HCT116 (cell line): ENCODE results near the gene NAA20. TPM values are rescaled to one million over a fixed set of nuclear protein-coding genes. Genes with fewer than 3 reads are reported as not detected.

ENCODE experiments used
- ATAC-seq: fragments of 200-7000 bp; cut with Tn5 transposase; 2 replicates; pipeline ENCODE4 v1.9.1; 2020; ENCODE audit warnings: mild to moderate bottlenecking, moderate library complexity
- BruUV-seq: library from RNA; stranded (reverse); fragments of 400-500 nt; replicated peaks from 2 replicates; lab custom pipeline; 2021; lab: Mats Ljungman, UMichigan
- CTCF ChIA-PET: fragments of 300-600 bp; sonication (Branson Sonifier 250); formaldehyde crosslinking; loops from one replicate; lab custom pipeline; 2021; ENCODE audit warnings: antibody characterized with exemption; lab: Charles Lee
- POLR2A ChIA-PET: fragments of 300-600, 350-600 bp; sonication (Branson Sonifier 250); formaldehyde crosslinking; loops from one replicate; lab custom pipeline; 2021; ENCODE audit warnings: antibody characterized with exemption; lab: Charles Lee
- RAD21 ChIA-PET, 2 experiments: fragments of 300-600 bp; sonication (Branson Sonifier 250); formaldehyde crosslinking; loops; one replicate each; lab custom pipeline; 2023; ENCODE audit warnings: low total read pairs in 2 of 2; ENCODE audit not compliant: uncharacterized antibody in 2 of 2, unreplicated experiment in 2 of 2, low non-redundant PET in 1 of 2; lab: Charles Lee
- DNase-seq: peaks from one replicate; pipeline ENCODE4 v3.0.0-alpha.2; 2010; ENCODE audit warnings: low read depth, low spot score
- H2AFZ ChIP-seq: fragments of 200-600 bp; shearing (Covaris generic), sonication (generic); 2 replicates; pipeline ENCODE4 v1.6.1; 2017; ENCODE audit warnings: low read depth, mixed run types, mixed read lengths, antibody characterized with exemption, low read length; ENCODE audit not compliant: poor library complexity, severe bottlenecking
- H3K27ac ChIP-seq: 2 replicates; pipeline ENCODE4 v1.5.1; 2012; ENCODE audit warnings: low read depth, low read length
- H3K27me3 ChIP-seq: fragments of 200-600 bp; sonication (generic); 2 replicates; pipeline ENCODE4 v1.6.1; 2016; ENCODE audit warnings: mixed run types, low read length, mixed read lengths; ENCODE audit not compliant: insufficient read depth
- H3K36me3 ChIP-seq, 2 experiments: fragments of 200-500 bp in 1 of 2; fragments of 200-600 bp in 1 of 2; sonication (Bioruptor generic) in 1 of 2; sonication (generic) in 1 of 2; 2 replicates each; pipeline versions ENCODE4 v1.5.1 to v1.6.1; 2014 to 2016; ENCODE audit warnings: low read length in 2 of 2, inconsistent platforms in 1 of 2, mixed read lengths in 1 of 2, mixed run types in 1 of 2; ENCODE audit not compliant: insufficient read depth in 2 of 2, control insufficient read depth in 1 of 2
- H3K4me1 ChIP-seq, 2 experiments: fragments of 200-600 bp in 1 of 2; sonication (generic) in 1 of 2; 2 replicates each; pipeline versions ENCODE4 v1.5.1 to v1.6.1; 2012 to 2017; ENCODE audit warnings: low read length in 2 of 2, inconsistent platforms in 1 of 2, mild to moderate bottlenecking in 1 of 2, mixed read lengths in 1 of 2, mixed run types in 1 of 2, moderate library complexity in 1 of 2; ENCODE audit not compliant: insufficient read depth in 2 of 2, control insufficient read depth in 1 of 2
- H3K4me2 ChIP-seq: fragments of 200-600 bp; sonication (generic); 2 replicates; pipeline ENCODE4 v1.6.1; 2017; ENCODE audit warnings: mixed run types, low read length, mixed read lengths
- H3K4me3 ChIP-seq, 2 experiments: fragments of 200-600 bp in 1 of 2; sonication (generic) in 1 of 2; replicated peaks in 1 of 2; 2 replicates each; pipeline ENCODE4 v1.5.1; 2011 to 2016; ENCODE audit warnings: low read length in 2 of 2, control low read depth in 1 of 2, low read depth in 1 of 2, mild to moderate bottlenecking in 1 of 2, mixed read lengths in 1 of 2, mixed run types in 1 of 2
- H3K79me2 ChIP-seq: fragments of 200-600 bp; sonication (generic); 2 replicates; pipeline ENCODE4 v1.6.1; 2017; ENCODE audit warnings: mild to moderate bottlenecking, mixed run types, low read length, moderate library complexity, mixed read lengths; ENCODE audit not compliant: insufficient read depth
- H3K9ac ChIP-seq: fragments of 200-600 bp; sonication (generic); 2 replicates; pipeline ENCODE4 v1.6.1; 2016; ENCODE audit warnings: low read length, mixed read lengths
- H3K9me2 ChIP-seq: fragments of 200-600 bp; sonication (generic), shearing (Covaris generic); 2 replicates; pipeline ENCODE4 v1.6.1; 2017; ENCODE audit warnings: mixed run types, mild to moderate bottlenecking, moderate library complexity; ENCODE audit not compliant: insufficient read depth
- H3K9me3 ChIP-seq, 2 experiments: fragments of 200-500 bp in 1 of 2; fragments of 200-600 bp in 1 of 2; sonication (Bioruptor generic) in 1 of 2; sonication (generic) in 1 of 2; 2 replicates each; pipeline ENCODE4 v1.6.1; 2014 to 2017; ENCODE audit warnings: low read length in 2 of 2, mixed read lengths in 2 of 2, inconsistent platforms in 1 of 2, low read depth in 1 of 2, mild to moderate bottlenecking in 1 of 2, mixed run types in 1 of 2, moderate library complexity in 1 of 2; ENCODE audit not compliant: control insufficient read depth in 1 of 2, insufficient read depth in 1 of 2
- H4K20me1 ChIP-seq: fragments of 200-600 bp; sonication (generic), shearing (Covaris generic); 2 replicates; pipeline ENCODE4 v1.6.1; 2017; ENCODE audit warnings: mixed run types, mild to moderate bottlenecking, moderate library complexity; ENCODE audit not compliant: insufficient read depth
- CEBPB ChIP-seq: IDR thresholded peaks from 2 replicates; pipeline ENCODE4 v1.6.1; 2012; ENCODE audit warnings: low read depth
- EZH2 ChIP-seq: fragments of 200-600 bp; sonication (generic); IDR thresholded peaks from 2 replicates; pipeline ENCODE4 v1.6.1; 2017; ENCODE audit warnings: antibody characterized with exemption, mixed run types
- EZH2phosphoT487 ChIP-seq: fragments of 200-600 bp; IDR thresholded peaks from 2 replicates; pipeline ENCODE4 v1.6.1; 2018; ENCODE audit warnings: antibody characterized with exemption, borderline replicate concordance
- FOSL1 ChIP-seq: IDR thresholded peaks from 2 replicates; pipeline ENCODE4 v1.6.1; 2012; ENCODE audit warnings: low read depth
- MAX ChIP-seq: IDR thresholded peaks from 2 replicates; pipeline ENCODE4 v1.6.1; 2012
- POLR2A ChIP-seq: IDR thresholded peaks from 2 replicates; pipeline ENCODE4 v1.7.0; 2011; ENCODE audit warnings: borderline replicate concordance; ENCODE audit not compliant: insufficient read depth, insufficient read length; ENCODE audit errors: extremely low read depth
- RAD21 ChIP-seq: IDR thresholded peaks from 2 replicates; pipeline ENCODE4 v1.6.1; 2012; ENCODE audit warnings: low read depth, mild to moderate bottlenecking
- SIN3A ChIP-seq: IDR thresholded peaks from 2 replicates; pipeline ENCODE4 v1.6.1; 2012; ENCODE audit warnings: low read depth
- SP1 ChIP-seq: IDR thresholded peaks from 2 replicates; pipeline ENCODE4 v1.6.1; 2012; ENCODE audit warnings: low read depth
- SRF ChIP-seq: IDR thresholded peaks from 2 replicates; pipeline ENCODE4 v1.6.1; 2012; ENCODE audit warnings: low read depth
- ZFX ChIP-seq: fragments of 450-650 bp; IDR thresholded peaks from 2 replicates; pipeline ENCODE4 v1.6.1; 2017
- intact Hi-C: fragments of 100-400 bp; cut with micrococcal nuclease; formaldehyde crosslinking; loops from 2 replicates; pipeline ENCODE4 v1.10.0; 2022
- total RNA-seq: library from RNA; stranded (reverse); gene quantifications from one replicate; pipeline ENCODE4 v1.2.1, GENCODE V29; 2021; ENCODE audit not compliant: unreplicated experiment

NAA20 gene
- total RNA-seq, 1 experiment from 2014 or later = 71.5 TPM

DNA sequence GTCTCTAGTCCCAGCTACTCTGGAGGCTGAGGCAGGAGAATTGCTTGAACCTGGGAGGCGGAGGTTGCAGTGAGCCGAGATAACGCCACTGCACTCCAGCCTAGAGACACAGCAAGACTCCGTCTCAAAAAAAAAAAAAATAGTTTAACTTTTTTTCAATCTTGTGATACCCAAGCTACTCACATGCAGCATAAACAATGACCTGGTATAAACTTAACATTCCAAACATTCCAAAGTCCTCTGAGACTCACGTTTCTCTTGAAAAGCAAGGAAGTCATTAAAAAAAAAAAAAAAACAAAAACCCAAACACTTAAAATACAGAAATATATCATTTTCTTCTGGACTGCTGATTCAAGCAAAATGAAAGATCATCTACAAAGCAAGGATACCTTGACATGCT, 20.8 kb downstream of the NAA20 start:
- TF ChIP-seq POLR2A = no peak
- TF ChIP-seq MAX = no peak
- TF ChIP-seq EZH2 = no peak
- no peak for TF ChIP-seq SRF
- no peak for TF ChIP-seq FOSL1
- TF ChIP-seq CEBPB = no peak
- TF ChIP-seq EZH2phosphoT487 = no peak
- no peak for TF ChIP-seq SP1
- no peak for TF ChIP-seq RAD21
- BruUV-seq = no TSS peak
- Histone ChIP-seq H3K79me2 (peaks cover 5% of the 10 kb centered on the region; the same call in 1 of the 2 replicates), H3K4me3 (no peak overlapping the region), H4K20me1 (no peaks in the 10 kb centered on the region; the same call in 1 of the 2 replicates), H3K36me3 (peaks cover 55 to 74% of the 10 kb centered on the region in 2 experiments), H3K27ac (no peak overlapping the region), H3K4me1 (no peaks in the 10 kb centered on the region), H3K9me3 (no peaks in the 10 kb centered on the region), H3K4me2 (no peak overlapping the region), H3K27me3 (no peaks in the 10 kb centered on the region), H2AFZ (no peak overlapping the region), H3K9me2 (no peaks in the 10 kb centered on the region), H3K9ac (no peak overlapping the region)
- ATAC-seq (no peak), DNase-seq (no peak)
- ChIA-PET RAD21 (no interaction called here), CTCF (no interaction called here), POLR2A (no interaction called here)
- intact Hi-C loops = no loop called here

DNA sequence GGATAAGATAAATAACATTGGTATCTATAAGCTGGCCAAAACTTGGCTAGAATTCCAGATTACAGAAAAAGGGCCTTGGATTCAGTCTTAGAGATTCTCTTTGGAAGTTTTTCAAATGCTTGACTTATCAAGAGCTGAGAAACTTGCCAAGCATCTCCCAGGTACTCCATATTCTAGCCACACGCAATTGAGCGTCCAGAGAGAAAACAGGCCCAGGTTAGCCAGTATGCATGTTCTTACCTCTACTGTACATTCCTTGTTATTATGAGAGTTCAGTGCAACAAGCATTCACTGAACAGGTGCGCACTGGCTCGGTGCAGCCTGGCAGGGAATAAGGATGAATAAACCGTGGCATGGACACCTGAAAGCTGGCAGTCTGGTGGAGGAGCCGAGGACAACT, 21.4 kb downstream of the NAA20 start:
- no peaks in the 10 kb centered on the region for H3K9me2 ChIP-seq
- ChIA-PET RAD21 (no interaction called here), CTCF (no interaction called here), POLR2A (no interaction called here)
- H3K4me2 ChIP-seq = no peak overlapping the region
- DNase-seq (no peak), ATAC-seq (no peak)
- peaks cover 48 to 75% of the 10 kb centered on the region in 2 experiments for H3K36me3 ChIP-seq
- H4K20me1 ChIP-seq = no peaks in the 10 kb centered on the region; the same call in 1 of the 2 replicates
- H3K4me3 ChIP-seq = no peak overlapping the region
- H3K9ac ChIP-seq = no peak overlapping the region
- intact Hi-C loops = no loop called here
- no peak overlapping the region for H3K27ac ChIP-seq
- no peak overlapping the region for H2AFZ ChIP-seq
- no peaks in the 10 kb centered on the region for H3K27me3 ChIP-seq
- no TSS peak for BruUV-seq
- H3K9me3 ChIP-seq = no peaks in the 10 kb centered on the region
- H3K79me2 ChIP-seq = peaks cover 5% of the 10 kb centered on the region; the same call in 1 of the 2 replicates
- H3K4me1 ChIP-seq = no peaks in the 10 kb centered on the region
- no peak for TF ChIP-seq MAX
- no peak for TF ChIP-seq SIN3A
- TF ChIP-seq CEBPB = no peak
- no peak for TF ChIP-seq ZFX
- no peak for TF ChIP-seq RAD21
